Neuronal stem cell (in vitro differentiated cells): ENCODE measurements around the gene DYNLT3.

Experiments used
- DNase-seq: peaks from one replicate; pipeline ENCODE4 v3.0.0-alpha.2; 2013; ENCODE audit warnings: low spot score
- H2AFZ ChIP-seq: one replicate; pipeline ENCODE4 v1.6.1; 2013; ENCODE audit warnings: mild to moderate bottlenecking, low read length, inconsistent platforms
- H2AK5ac ChIP-seq: 2 replicates; pipeline ENCODE4 v1.6.1; 2013; ENCODE audit warnings: low read depth, mild to moderate bottlenecking, inconsistent platforms, low read length, moderate library complexity, mixed read lengths
- H2BK120ac ChIP-seq: 2 replicates; pipeline ENCODE4 v1.6.1; 2013; ENCODE audit warnings: low read depth, mild to moderate bottlenecking, inconsistent platforms, low read length, moderate library complexity, mixed read lengths
- H2BK12ac ChIP-seq: one replicate; pipeline ENCODE4 v1.6.1; 2013; ENCODE audit warnings: low read length, inconsistent platforms
- H2BK15ac ChIP-seq: 2 replicates; pipeline ENCODE4 v1.6.1; 2013; ENCODE audit warnings: mild to moderate bottlenecking, low read length, inconsistent platforms, mixed read lengths
- H2BK5ac ChIP-seq: one replicate; pipeline ENCODE4 v1.6.1; 2013; ENCODE audit warnings: inconsistent platforms, mild to moderate bottlenecking, low read length, moderate library complexity
- H3K14ac ChIP-seq: one replicate; pipeline ENCODE4 v1.6.1; 2013; ENCODE audit warnings: low read length, inconsistent platforms
- H3K18ac ChIP-seq: 2 replicates; pipeline ENCODE4 v1.6.1; 2013; ENCODE audit warnings: low read length, inconsistent platforms
- H3K23ac ChIP-seq: 2 replicates; pipeline ENCODE4 v1.6.1; 2013; ENCODE audit warnings: low read depth, mild to moderate bottlenecking, mixed read lengths, low read length, inconsistent platforms; ENCODE audit not compliant: poor library complexity
- H3K27ac ChIP-seq: replicated peaks from 3 replicates; pipeline ENCODE4 v1.5.1; 2013; ENCODE audit warnings: low read length, inconsistent platforms
- H3K27me3 ChIP-seq, 3 experiments: 2 replicates each; pipeline ENCODE4 v1.6.1; 2013; ENCODE audit warnings: low read length in 3 of 3, mild to moderate bottlenecking in 2 of 3, inconsistent platforms in 1 of 3, low read depth in 1 of 3, mixed read lengths in 1 of 3, moderate library complexity in 1 of 3; ENCODE audit not compliant: control insufficient read depth in 3 of 3, insufficient read depth in 3 of 3
- H3K36me3 ChIP-seq, 2 donors: replicated peaks in 1 of 2; 2 replicates each; pipeline ENCODE4 v1.6.1; 2013; ENCODE audit warnings: low read length in 2 of 2; ENCODE audit not compliant: control insufficient read depth in 2 of 2, insufficient read depth in 2 of 2
- H3K4ac ChIP-seq: 2 replicates; pipeline ENCODE4 v1.6.1; 2013; ENCODE audit warnings: inconsistent platforms, mild to moderate bottlenecking, low read length, moderate library complexity
- H3K4me1 ChIP-seq, 2 donors: 1 replicate in 1 of 2; 2 replicates in 1 of 2; pipeline ENCODE4 v1.6.1; 2013; ENCODE audit warnings: low read length in 2 of 2, low read depth in 1 of 2; ENCODE audit not compliant: control insufficient read depth in 2 of 2, insufficient read depth in 1 of 2
- H3K4me2 ChIP-seq: one replicate; pipeline ENCODE4 v1.6.1; 2013; ENCODE audit warnings: mild to moderate bottlenecking, low read length, inconsistent platforms; ENCODE audit not compliant: insufficient read depth, poor library complexity, severe bottlenecking
- H3K4me3 ChIP-seq, 2 donors: 2 replicates each; pipeline ENCODE4 v1.5.1; 2013; ENCODE audit warnings: low read length in 2 of 2, mild to moderate bottlenecking in 2 of 2, inconsistent platforms in 1 of 2, moderate library complexity in 1 of 2
- H3K79me1 ChIP-seq: one replicate; pipeline ENCODE4 v1.6.1; 2013; ENCODE audit warnings: low read depth, mild to moderate bottlenecking, inconsistent platforms, low read length, moderate library complexity
- H3K9ac ChIP-seq: one replicate; pipeline ENCODE4 v1.6.1; 2013; ENCODE audit warnings: mild to moderate bottlenecking, low read depth, low read length, inconsistent platforms; ENCODE audit not compliant: poor library complexity
- H3K9me3 ChIP-seq, 2 donors: replicated peaks in 1 of 2; 2 replicates each; pipeline versions ENCODE3 to v1.6.1; 2013; ENCODE audit warnings: low read length in 2 of 2, mild to moderate bottlenecking in 2 of 2, inconsistent platforms in 1 of 2, low read depth in 1 of 2, mixed read lengths in 1 of 2, moderate library complexity in 1 of 2; ENCODE audit not compliant: control insufficient read depth in 2 of 2, insufficient read depth in 1 of 2
- H4K8ac ChIP-seq: one replicate; pipeline ENCODE4 v1.6.1; 2013; ENCODE audit warnings: low read depth, mild to moderate bottlenecking, inconsistent platforms, low read length, moderate library complexity
- H4K91ac ChIP-seq: one replicate; pipeline ENCODE4 v1.6.1; 2013; ENCODE audit warnings: low read length, low read depth, mild to moderate bottlenecking, inconsistent platforms; ENCODE audit not compliant: poor library complexity
- WGBS, 2 donors: extraction: QIAGEN DNeasy Blood & Tissue Kit; methylation state at CpG; one replicate each; pipeline ENCODE4 v1.1.7; 2013; ENCODE audit warnings: missing lambda C conversion rate in 2 of 2, mixed read lengths in 1 of 2; ENCODE audit not compliant: insufficient read length in 2 of 2, insufficient replicate concordance in 1 of 2; ENCODE audit errors: extremely low coverage in 2 of 2; 5-methylcytosine and 5-hydroxymethylcytosine counted together

DYNLT3 gene

GRCh38 chrX:37824491-37825214, 22.7 kb downstream of the DYNLT3 start:
- Histone ChIP-seq H3K9me3 (no peaks in the 10 kb centered on the region), H2BK12ac (no peak overlapping the region), H2AK5ac (no peak overlapping the region), H4K91ac (no peak overlapping the region), H2BK15ac (no peak overlapping the region), H3K9ac (no peak overlapping the region), H3K36me3 (no peaks in the 10 kb centered on the region), H3K23ac (no peak overlapping the region), H3K14ac (no peak overlapping the region), H3K27me3 (no peaks in the 10 kb centered on the region), H3K4me1 (no peaks in the 10 kb centered on the region), H3K18ac (no peak overlapping the region), H3K27ac (no peak overlapping the region), H3K4ac (no peak overlapping the region), H3K4me3 (no peak overlapping the region), H2BK120ac (no peak overlapping the region), H3K79me1 (no peaks in the 10 kb centered on the region), H2BK5ac (no peak overlapping the region), H2AFZ (no peak overlapping the region), H3K4me2 (no peak overlapping the region), H4K8ac (no peak overlapping the region)
- no CpG with 5 or more reads among the region's 1 CpG for WGBS, 2 donors
- DNase-seq: no peak

- no peak overlapping the region for H2AFZ ChIP-seq
- no peak overlapping the region for H2AK5ac ChIP-seq
- H2BK120ac ChIP-seq: no peak overlapping the region
- no peak overlapping the region for H3K4me2 ChIP-seq
- H3K9ac ChIP-seq: no peak overlapping the region
- no peak overlapping the region for H3K27ac ChIP-seq
- no peak overlapping the region for H3K4ac ChIP-seq
- no peaks in the 10 kb centered on the region for H3K36me3 ChIP-seq
- no peak overlapping the region for H3K23ac ChIP-seq
- no peak overlapping the region for H3K14ac ChIP-seq
- no peaks in the 10 kb centered on the region for H3K9me3 ChIP-seq
- H2BK15ac ChIP-seq: no peak overlapping the region
- H3K4me3 ChIP-seq: no peak overlapping the region
- H4K8ac ChIP-seq: no peak overlapping the region
- no peak overlapping the region for H3K18ac ChIP-seq
- H3K27me3 ChIP-seq: peaks cover 0 to 2% (median 0%) of the 10 kb centered on the region in 3 experiments
- no peaks in the 10 kb centered on the region for H3K79me1 ChIP-seq
- no CpG with 5 or more reads among the region's 1 CpG for WGBS, 2 donors
- no peaks in the 10 kb centered on the region for H3K4me1 ChIP-seq
- H4K91ac ChIP-seq: no peak overlapping the region
- no peak overlapping the region for H2BK5ac ChIP-seq
- no peak overlapping the region for H2BK12ac ChIP-seq
- DNase-seq: no peak
Measured at GRCh38 chrX:37820646-37821045, 26.7 kb downstream of the DYNLT3 start.

GRCh38 chrX:37818031-37818430, 29.3 kb downstream of the DYNLT3 start:
- Histone ChIP-seq H3K4me3 (no peak overlapping the region), H3K9ac (no peak overlapping the region), H3K27ac (no peak overlapping the region), H2BK120ac (no peak overlapping the region), H2BK15ac (no peak overlapping the region), H4K91ac (no peak overlapping the region), H3K9me3 (no peaks in the 10 kb centered on the region), H3K4ac (no peak overlapping the region), H3K4me1 (no peaks in the 10 kb centered on the region), H2AK5ac (no peak overlapping the region), H2BK12ac (no peak overlapping the region), H3K14ac (no peak overlapping the region), H3K23ac (no peak overlapping the region), H3K27me3 (peaks cover 0 to 8% (median 0%) of the 10 kb centered on the region in 3 experiments), H3K36me3 (no peaks in the 10 kb centered on the region), H3K79me1 (no peaks in the 10 kb centered on the region), H2BK5ac (no peak overlapping the region), H3K18ac (no peak overlapping the region), H2AFZ (no peak overlapping the region), H3K4me2 (no peak overlapping the region), H4K8ac (no peak overlapping the region)
- whole genome bisulfite sequencing, 2 donors: no CpG with 5 or more reads among the region's 2 CpGs
- no peak for DNase-seq

DNA sequence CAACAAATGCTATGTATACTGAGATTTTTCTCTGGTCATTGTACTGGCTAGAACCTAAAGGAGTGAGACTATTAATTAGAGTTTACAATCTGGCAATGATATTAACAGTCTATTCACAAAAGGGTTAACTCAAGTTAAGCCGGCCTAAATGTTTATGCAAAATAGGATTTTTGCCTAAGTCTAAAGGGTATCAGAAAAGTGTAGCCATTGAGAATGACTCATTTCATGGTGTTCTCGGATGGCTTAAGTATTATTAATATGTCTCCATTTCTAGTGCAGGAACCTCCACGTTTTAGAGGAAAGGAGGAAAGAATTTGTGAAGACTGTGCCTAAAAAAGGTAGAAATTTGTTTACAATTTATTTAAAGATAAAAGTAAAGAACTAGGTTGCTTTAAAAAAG, 29.8 kb downstream of the DYNLT3 start:
- H2AK5ac ChIP-seq: no peak overlapping the region
- no peak overlapping the region for H3K27ac ChIP-seq
- no peaks in the 10 kb centered on the region for H3K9me3 ChIP-seq
- no peak overlapping the region for H2BK120ac ChIP-seq
- H3K4me3 ChIP-seq: no peak overlapping the region
- no peak overlapping the region for H2BK12ac ChIP-seq
- H3K23ac ChIP-seq: no peak overlapping the region
- WGBS, 2 donors: no CpG with 5 or more reads among the region's 3 CpGs
- no peak overlapping the region for H2BK5ac ChIP-seq
- H3K27me3 ChIP-seq: peaks cover 0 to 8% (median 0%) of the 10 kb centered on the region in 3 experiments
- H3K4me2 ChIP-seq: no peak overlapping the region
- no peak overlapping the region for H3K14ac ChIP-seq
- no peak overlapping the region for H2AFZ ChIP-seq
- no peak overlapping the region for H3K18ac ChIP-seq
- H4K91ac ChIP-seq: no peak overlapping the region
- no peaks in the 10 kb centered on the region for H3K36me3 ChIP-seq
- no peaks in the 10 kb centered on the region for H3K4me1 ChIP-seq
- H3K4ac ChIP-seq: no peak overlapping the region
- no peak overlapping the region for H2BK15ac ChIP-seq
- H4K8ac ChIP-seq: no peak overlapping the region
- H3K79me1 ChIP-seq: no peaks in the 10 kb centered on the region
- H3K9ac ChIP-seq: no peak overlapping the region
- no peak for DNase-seq
